GM18498 (cell line): ENCODE measurements around the gene MYO1D.
"Not testable (repeated sequence)": the region's sequence is repeated elsewhere in the genome, so short reads cannot be mapped to it uniquely, and the experiment has no call there.

Experiments
- ATAC-seq: cut with Tn5 transposase; IDR thresholded peaks from one replicate; pipeline ENCODE4 v1.9.1; 2021; ENCODE audit warnings: mild to moderate bottlenecking, moderate library complexity; ENCODE audit not compliant: unreplicated experiment

MYO1D gene

GRCh38 chr17:32481193-32481592, 395.7 kb downstream of the MYO1D start:
- ATAC-seq, result no peak

DNA sequence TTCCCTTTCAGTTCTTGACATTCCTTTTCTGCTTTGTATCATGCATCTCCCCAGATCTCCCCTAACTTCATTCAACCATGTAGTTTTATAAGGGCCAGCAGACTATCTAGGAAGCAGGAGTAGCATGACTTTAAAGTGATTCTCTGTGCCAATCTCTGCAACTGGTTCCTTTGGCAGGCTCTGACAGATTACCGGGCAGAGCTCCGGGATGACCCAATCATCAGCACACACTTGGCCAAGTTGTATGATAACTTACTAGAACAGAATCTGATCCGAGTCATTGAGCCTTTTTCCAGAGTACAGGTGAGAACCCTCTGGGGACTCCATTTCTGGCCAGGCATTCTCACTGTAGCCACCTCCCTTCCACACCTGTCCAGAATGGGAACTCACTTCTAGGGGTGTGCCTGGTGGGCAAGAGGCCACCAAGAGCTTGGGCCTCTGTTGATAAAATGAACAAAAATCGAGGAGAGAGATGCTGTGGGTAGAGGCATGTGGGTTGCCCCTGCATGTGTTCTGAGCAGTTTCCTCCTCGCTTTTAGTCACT, 397.8 kb downstream of the MYO1D start:
- ATAC-seq, result no peak

DNA sequence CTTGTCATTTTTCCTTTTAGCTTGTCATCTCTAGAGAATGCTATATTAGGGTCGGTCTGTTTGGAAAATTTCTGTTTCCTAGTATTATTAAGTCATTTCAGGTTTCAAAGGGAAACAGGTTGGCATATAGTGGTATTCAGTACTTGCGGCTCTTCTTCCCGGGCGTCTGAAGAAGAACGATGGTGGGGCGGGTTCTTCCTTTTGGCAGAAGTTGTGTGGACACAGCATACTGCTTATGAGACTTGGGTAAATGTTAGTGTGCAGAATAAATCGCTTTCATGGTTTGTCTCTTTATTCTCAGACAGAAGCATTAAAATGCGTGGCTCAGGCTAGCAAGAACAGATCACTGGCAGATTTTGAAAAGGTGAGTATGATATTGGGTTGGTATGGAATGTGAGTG, 399.7 kb downstream of the MYO1D start:
- no peak for ATAC-seq

- ATAC-seq, result no peak
These were observed 401.7 kb downstream of the MYO1D start for GRCh38 chr17:32475258-32475657.

DNA sequence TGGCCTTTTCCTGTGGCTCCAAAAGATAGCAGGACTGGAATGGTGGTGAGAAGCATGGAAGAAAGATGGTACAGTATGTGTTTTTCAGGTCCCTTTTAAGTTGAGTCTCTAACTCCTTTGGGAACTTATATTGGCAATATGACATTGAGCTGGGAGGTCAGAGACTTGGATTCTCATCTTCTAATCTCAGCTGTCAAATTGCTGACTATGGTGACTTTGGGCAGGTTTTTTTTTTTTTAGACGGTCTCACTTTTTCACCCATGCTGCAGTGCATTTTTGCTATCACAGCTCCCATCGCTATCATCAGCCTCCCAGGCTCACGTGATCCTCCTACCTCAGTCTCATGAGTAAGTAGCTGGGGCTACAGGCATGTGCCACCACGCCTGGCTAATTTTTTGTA, 405.3 kb downstream of the MYO1D start:
- no peak for ATAC-seq

- no peak for ATAC-seq
These were observed 406.3 kb downstream of the MYO1D start for GRCh38 chr17:32470405-32471167.

- no peak for ATAC-seq
These were observed 409.0 kb downstream of the MYO1D start for GRCh38 chr17:32467949-32468348.

- no peak for ATAC-seq
These were observed 412.6 kb downstream of the MYO1D start for GRCh38 chr17:32464374-32464773.

DNA sequence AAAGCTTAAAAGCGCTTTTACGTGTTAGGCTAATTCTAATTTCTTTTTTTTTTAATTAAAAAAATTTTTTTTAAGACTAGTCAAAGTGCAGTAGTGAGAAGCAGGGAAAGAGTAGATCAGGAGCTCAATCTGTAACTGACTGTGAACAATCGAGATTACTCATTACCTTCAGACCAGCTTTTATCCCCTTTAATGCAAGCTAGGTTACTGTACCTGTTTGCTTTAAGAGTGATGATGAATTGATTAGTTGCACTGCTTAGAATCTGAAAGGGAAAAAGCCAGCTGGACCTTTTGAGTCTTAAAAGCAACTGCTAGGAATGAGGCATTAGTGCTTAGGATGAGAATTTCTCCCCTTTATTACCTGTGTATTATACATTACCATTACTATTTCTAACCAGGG, 413.6 kb downstream of the MYO1D start:
- no peak for ATAC-seq

GRCh38 chr17:32461853-32462617, 414.9 kb downstream of the MYO1D start:
- ATAC-seq, result no peak

DNA sequence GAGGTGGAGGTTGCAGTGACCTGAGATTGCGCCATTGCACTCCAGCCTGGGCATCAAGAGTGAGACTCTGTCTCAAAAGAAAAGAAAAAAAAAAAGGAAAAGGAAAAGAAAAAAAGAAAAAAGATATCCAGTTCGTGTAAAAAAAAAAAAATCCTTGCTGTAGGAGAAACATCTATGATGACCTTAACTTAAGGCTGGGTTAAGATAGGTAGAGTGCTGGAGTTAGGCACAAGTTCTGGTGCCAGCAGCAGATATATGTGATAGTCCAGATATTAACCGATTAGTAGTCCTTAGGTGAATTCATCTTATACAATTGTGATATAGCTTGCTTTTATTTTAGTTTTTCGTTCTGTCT, 415.4 kb downstream of the MYO1D start:
- no peak for ATAC-seq

GRCh38 chr17:32460054-32460453, 416.9 kb downstream of the MYO1D start:
- ATAC-seq, result no peak

- ATAC-seq, result no peak
These were observed 418.6 kb downstream of the MYO1D start for GRCh38 chr17:32458371-32458770.

GRCh38 chr17:32453370-32453769, 423.6 kb downstream of the MYO1D start:
- no peak for ATAC-seq

DNA sequence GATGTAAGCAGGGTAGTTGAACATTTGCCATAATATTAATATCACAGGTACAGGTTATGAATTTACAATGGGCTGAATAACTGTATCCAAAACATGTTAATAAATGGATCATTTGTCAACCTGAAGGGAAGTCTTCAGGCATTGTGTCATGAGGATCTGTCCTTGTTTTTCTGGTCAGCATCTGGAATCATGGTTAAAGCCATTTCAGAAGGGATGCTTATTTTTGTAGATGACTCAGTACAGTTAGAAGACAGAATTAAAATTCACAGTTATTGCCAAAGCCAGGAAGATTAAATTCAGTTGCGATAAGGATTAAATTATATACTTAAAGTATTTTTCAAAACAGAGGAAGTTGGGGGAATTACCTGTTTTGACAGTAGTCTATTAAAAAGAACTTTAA, 424.6 kb downstream of the MYO1D start:
- ATAC-seq, result no peak

DNA sequence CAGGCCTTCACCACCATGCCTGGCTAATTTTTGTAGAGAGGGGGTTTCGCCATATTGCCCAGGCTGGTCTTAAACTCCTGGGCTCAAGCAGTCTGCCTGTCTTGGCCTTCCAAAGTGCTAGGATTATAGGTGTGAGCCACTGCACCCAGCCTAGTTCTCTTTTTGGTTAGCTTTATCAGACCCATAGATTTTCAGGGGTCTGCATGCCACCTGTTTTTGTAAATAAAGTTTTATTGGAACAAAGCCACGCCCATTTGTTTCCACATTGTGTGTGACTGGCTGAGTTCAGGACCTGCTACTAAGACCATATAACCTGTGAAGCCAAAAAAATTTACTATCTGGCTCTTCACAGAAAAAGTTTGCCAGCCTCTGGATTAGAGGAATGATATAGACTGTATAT, 425.0 kb downstream of the MYO1D start:
- no peak for ATAC-seq

DNA sequence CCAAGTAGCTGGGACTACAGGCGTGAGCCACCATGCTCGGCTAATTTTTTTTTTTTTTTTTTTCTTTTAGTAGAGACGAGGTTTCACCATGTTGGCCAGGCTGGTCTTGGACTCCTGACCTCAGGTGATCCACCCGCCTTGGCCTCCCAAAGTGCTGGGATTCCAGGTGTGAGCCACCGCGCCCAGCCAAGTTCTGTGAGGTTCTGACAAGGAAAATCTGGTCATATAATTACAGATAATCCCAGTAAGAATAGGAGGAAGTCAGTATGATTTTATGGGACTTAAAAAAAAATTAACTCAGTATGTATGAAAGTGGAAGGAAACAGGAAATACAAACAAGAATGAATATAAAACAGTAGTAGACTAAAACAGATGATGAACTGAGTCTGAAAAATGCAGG, 426.5 kb downstream of the MYO1D start:
- not testable (repeated sequence) for ATAC-seq

DNA sequence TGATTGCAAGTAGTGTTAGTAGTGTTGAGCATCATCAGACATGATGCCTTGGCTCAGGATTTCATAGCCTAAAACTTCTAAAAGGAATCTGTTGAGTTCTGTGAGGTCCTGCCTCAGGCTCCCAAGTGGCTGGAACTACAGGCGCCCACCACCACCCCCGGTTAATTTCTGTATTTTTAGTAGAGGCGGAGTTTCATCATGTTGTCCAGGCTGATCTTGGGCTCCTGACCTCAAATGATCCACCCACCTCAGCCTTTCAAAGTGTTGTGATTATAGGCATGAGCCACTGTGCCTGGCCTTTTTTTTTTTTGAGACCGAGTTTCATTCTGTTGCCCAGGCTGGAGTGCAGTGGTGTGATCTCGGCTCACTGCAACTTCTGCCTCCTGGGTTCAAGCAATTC, 427.0 kb downstream of the MYO1D start:
- ATAC-seq, result no peak

- no peak for ATAC-seq
These were observed 430.0 kb downstream of the MYO1D start for GRCh38 chr17:32446949-32447348.

DNA sequence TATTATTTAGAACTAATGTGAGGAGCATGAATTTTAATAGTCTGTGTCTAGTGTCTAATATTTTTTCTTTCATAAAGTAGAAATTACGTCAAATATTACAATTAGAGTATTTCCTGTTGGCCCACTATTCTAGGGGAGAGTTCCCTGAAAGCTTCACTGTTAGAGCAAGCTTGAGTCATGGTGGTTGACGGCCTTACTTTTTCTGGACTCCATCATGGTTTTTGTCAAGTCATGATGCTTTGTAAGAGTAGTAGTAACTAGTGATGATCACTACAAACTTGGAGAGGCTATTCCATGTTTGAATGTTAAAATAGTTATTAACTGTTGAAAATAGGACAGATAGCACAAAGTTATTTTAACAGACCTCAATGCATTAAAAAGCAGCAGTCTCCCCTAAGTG, 431.0 kb downstream of the MYO1D start:
- ATAC-seq, result no peak

GRCh38 chr17:32445497-32445896, 431.4 kb downstream of the MYO1D start:
- ATAC-seq, result no peak

DNA sequence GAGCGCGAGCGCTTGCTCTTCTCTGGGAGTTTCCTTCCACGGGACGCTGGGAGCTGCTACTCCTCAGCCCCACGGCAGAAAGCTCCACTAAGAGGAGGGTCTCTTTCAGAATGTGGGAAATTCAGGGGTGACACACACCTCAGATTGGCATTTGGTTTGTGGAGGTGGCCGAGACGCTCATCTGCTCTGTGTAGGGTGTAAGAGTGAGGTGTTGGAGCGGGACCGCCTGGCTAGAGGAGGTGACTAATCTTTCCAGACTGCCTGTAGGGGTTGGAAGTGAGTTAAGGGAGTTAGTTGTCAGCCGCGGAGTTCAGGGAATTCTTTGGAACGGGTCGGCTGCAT, 431.9 kb downstream of the MYO1D start:
- no peak for ATAC-seq
